HG03025 (cell line): ENCODE measurements around the gene FAM237B.

ENCODE experiments used
- ATAC-seq: cut with Tn5 transposase; IDR thresholded peaks from one replicate; pipeline ENCODE4 v1.9.1; 2021; ENCODE audit warnings: mild to moderate bottlenecking, moderate library complexity; ENCODE audit not compliant: unreplicated experiment, low FRiP score

Gene FAM237B

GRCh38 chr7:90298145-90299038 is 22.7 kb downstream of the FAM237B start:
- peak; percentile 85 for ATAC-seq

GRCh38 chr7:90290244-90291113 is 30.6 kb downstream of the FAM237B start:
- no peak for ATAC-seq

GRCh38 chr7:90288154-90288553 is 33.0 kb downstream of the FAM237B start:
- ATAC-seq, result no peak

GRCh38 chr7:90276033-90276728 is 44.9 kb downstream of the FAM237B start:
- no peak for ATAC-seq

- ATAC-seq, result no peak
These were observed 46.9 kb downstream of the FAM237B start for GRCh38 chr7:90274161-90274560.

GRCh38 chr7:90272242-90272641 is 48.9 kb downstream of the FAM237B start:
- ATAC-seq, result no peak

- ATAC-seq, result no peak
These were observed 49.4 kb downstream of the FAM237B start for GRCh38 chr7:90271753-90272152.

- ATAC-seq, result no peak
These were observed 50.5 kb downstream of the FAM237B start for GRCh38 chr7:90270431-90271178.

- ATAC-seq, result no peak
These were observed 51.9 kb downstream of the FAM237B start for GRCh38 chr7:90269163-90269562.

- ATAC-seq, result no peak
These were observed 53.7 kb downstream of the FAM237B start for GRCh38 chr7:90267263-90267858.

- no peak for ATAC-seq
These were observed 54.3 kb downstream of the FAM237B start for GRCh38 chr7:90266808-90267207.
